GM12878 (cell line): ENCODE data around the gene LCOR. TPM values are rescaled to one million over a fixed set of nuclear protein-coding genes. Genes with fewer than 3 reads are reported as not detected.

ENCODE experiments used
- ASH2L ChIP-seq: fragments of 300-600, 200-600 bp; sonication (generic); IDR thresholded peaks from 2 replicates; pipeline ENCODE4 v1.6.1; 2017; ENCODE audit warnings: low read depth, mild to moderate bottlenecking, borderline replicate concordance
- CHD1 ChIP-seq: IDR thresholded peaks from 2 replicates; pipeline ENCODE4 v1.6.1; 2012; ENCODE audit warnings: low read depth, low read length, improper control_type of control experiment
- CREM ChIP-seq: IDR thresholded peaks from 2 replicates; pipeline ENCODE4 v1.6.1; 2014; ENCODE audit warnings: antibody characterized with exemption, low read depth
- EED ChIP-seq: sonication (generic); IDR thresholded peaks from 2 replicates; pipeline ENCODE4 v1.6.1; 2016; ENCODE audit warnings: antibody characterized with exemption, low read depth
- ELK1 ChIP-seq: IDR thresholded peaks from 2 replicates; pipeline ENCODE4 v1.6.1; 2012; ENCODE audit warnings: low read depth, low read length, improper control_type of control experiment
- EZH2 ChIP-seq: IDR thresholded peaks from 2 replicates; pipeline ENCODE4 v1.6.1; 2012; ENCODE audit warnings: low read depth, mild to moderate bottlenecking, control low read depth, inconsistent platforms, low read length, borderline replicate concordance; ENCODE audit not compliant: control insufficient read depth
- KAT2A ChIP-seq: conservative IDR thresholded peaks from 2 replicates; pipeline ENCODE4 v1.6.1; 2011; ENCODE audit warnings: low read depth, low read length; ENCODE audit not compliant: control insufficient read depth
- LARP7 ChIP-seq: fragments of 450-650 bp; IDR thresholded peaks from 2 replicates; pipeline ENCODE4 v1.6.1; 2017; ENCODE audit warnings: mild to moderate bottlenecking
- MEF2A ChIP-seq: IDR thresholded peaks from 2 replicates; pipeline ENCODE4 v1.6.1; 2011; ENCODE audit warnings: low read depth, mild to moderate bottlenecking, low read length, moderate library complexity; ENCODE audit not compliant: insufficient read depth
- MEF2B ChIP-seq: fragments of 450-650 bp; IDR thresholded peaks from 2 replicates; pipeline ENCODE4 v1.6.1; 2018; ENCODE audit warnings: mild to moderate bottlenecking, moderate library complexity; ENCODE audit not compliant: partially characterized antibody, poor library complexity, severe bottlenecking
- MLLT1 ChIP-seq: fragments of 450-650 bp; IDR thresholded peaks from 2 replicates; pipeline ENCODE4 v1.6.1; 2016; ENCODE audit warnings: mild to moderate bottlenecking
- MXI1 ChIP-seq: fragments of 150-350 bp; IDR thresholded peaks from 2 replicates; pipeline ENCODE4 v1.6.1; 2011; ENCODE audit warnings: low read depth, mild to moderate bottlenecking, inconsistent platforms, low read length, improper control_type of control experiment
- NFYA ChIP-seq: IDR thresholded peaks from 2 replicates; pipeline ENCODE4 v1.6.1; 2011; ENCODE audit warnings: low read depth, mild to moderate bottlenecking, low read length, improper control_type of control experiment, borderline replicate concordance
- PAX8 ChIP-seq: fragments of 450-650 bp; IDR thresholded peaks from 2 replicates; pipeline ENCODE4 v1.6.1; 2017; ENCODE audit warnings: mild to moderate bottlenecking, moderate library complexity
- POLR2AphosphoS2 ChIP-seq: IDR thresholded peaks from 2 replicates; pipeline ENCODE4 v1.6.1; 2011; ENCODE audit warnings: low read depth, mild to moderate bottlenecking, low read length, improper control_type of control experiment, moderate library complexity
- RB1 ChIP-seq: fragments of 450-650 bp; formaldehyde crosslinking; IDR thresholded peaks from 2 replicates; pipeline ENCODE4 v1.6.1; 2017; ENCODE audit warnings: mild to moderate bottlenecking, borderline replicate concordance
- RFX5 ChIP-seq: IDR thresholded peaks from 2 replicates; pipeline ENCODE4 v1.6.1; 2011; ENCODE audit warnings: low read depth, low read length, improper control_type of control experiment
- TAF1 ChIP-seq: IDR thresholded peaks from 2 replicates; pipeline ENCODE4 v1.6.1; 2011; ENCODE audit warnings: mild to moderate bottlenecking, low read depth, low read length, borderline replicate concordance
- YBX1 ChIP-seq: fragments of 450-650 bp; IDR thresholded peaks from 2 replicates; pipeline ENCODE4 v1.6.1; 2016; ENCODE audit warnings: antibody characterized with exemption
- ZBTB11 ChIP-seq: fragments of 450-650 bp; formaldehyde crosslinking; IDR thresholded peaks from 2 replicates; pipeline ENCODE4 v1.5.0; 2022; ENCODE audit warnings: mild to moderate bottlenecking, missing genetic modification characterization
- ZBTB40 ChIP-seq: fragments of 450-650 bp; IDR thresholded peaks from 2 replicates; pipeline ENCODE4 v1.6.1; 2016; ENCODE audit warnings: mild to moderate bottlenecking, moderate library complexity, borderline replicate concordance
- ZNF384 ChIP-seq: IDR thresholded peaks from 2 replicates; pipeline ENCODE4 v1.6.1; 2012; ENCODE audit warnings: low read depth, mild to moderate bottlenecking, low read length, improper control_type of control experiment, borderline replicate concordance
- polyA plus RNA-seq, 11 experiments: library from polyadenylated mRNA; depleted of rRNA in 4 of 11; unstranded in 6 of 11; stranded (reverse) in 5 of 11; fragments of >200 nt; fragmentation: Nextera tagmentation in 4 of 11; fragmentation: Illumina TruSeq in 1 of 11; extraction: Ambion mirVana in 4 of 11; extraction: Trizol in 1 of 11; gene quantifications; 1 replicate in 1 of 11; 2 replicates in 10 of 11; pipeline versions ENCODE4 v1.2.1 to v1.2.3, GENCODE V29; 2011 to 2016; ENCODE audit warnings: inconsistent platforms in 2 of 11, missing spikeins in 2 of 11, low read depth in 1 of 11
- total RNA-seq, 4 experiments: library from RNA; depleted of rRNA in 3 of 4; stranded (reverse); fragments of >200 nt in 3 of 4; fragmentation: Illumina TruSeq in 1 of 4; extraction: Trizol in 1 of 4; gene quantifications; 2 replicates each; pipeline versions ENCODE4 v1.2.1 to v1.2.3, GENCODE V29; 2013 to 2021

LCOR gene
- total and polyA plus RNA-seq, 10 of the 15 experiments (the other 5 are each of a cell fraction or from before 2014, with no cell fraction given) = 1.6 to 22.0 (median 13.2) TPM

- TF ChIP-seq EZH2 (no peak), NFYA (no peak), RB1 (no peak), YBX1 (no peak), MXI1 (no peak), KAT2A (no peak), CHD1 (no peak), ZBTB11 (CRISPR knock-in tag) (no peak), EED (peak; percentile 48; the same call in 1 of the 2 replicates), RFX5 (no peak), LARP7 (no peak), ZBTB40 (no peak), ZNF384 (no peak), MEF2B (peak; percentile 57), TAF1 (no peak), PAX8 (no peak), ASH2L (no peak), ELK1 (no peak), POLR2AphosphoS2 (no peak), MEF2A (no peak), MLLT1 (no peak), CREM (no peak)
Measured at GRCh38 chr10:96789571-96790108, 42.5 kb upstream of the LCOR start (continued).
